NT2/D1 (cell line): ENCODE measurements around the gene CTNNA2.
"Not testable (repeated sequence)": the region's sequence is repeated elsewhere in the genome, so short reads cannot be mapped to it uniquely, and the experiment has no call there.

Experiments
- DNase-seq: peaks from one replicate; pipeline ENCODE4 v3.0.0-alpha.2; 2011; ENCODE audit warnings: low read depth, low spot score
- H3K27me3 ChIP-seq: 2 replicates; pipeline ENCODE4 v1.6.0; 2011; ENCODE audit warnings: mild to moderate bottlenecking; ENCODE audit not compliant: insufficient read length, insufficient read depth
- H3K36me3 ChIP-seq: 2 replicates; pipeline ENCODE4 v1.6.1; 2011; ENCODE audit warnings: mild to moderate bottlenecking, low read length, mixed read lengths; ENCODE audit not compliant: insufficient read depth, insufficient read length
- H3K4me1 ChIP-seq: 2 replicates; pipeline ENCODE4 v1.5.1; 2011; ENCODE audit not compliant: insufficient read depth, insufficient read length
- H3K4me3 ChIP-seq: 2 replicates; pipeline ENCODE4 v1.5.1; 2011; ENCODE audit warnings: low read depth; ENCODE audit not compliant: insufficient read length
- H3K9ac ChIP-seq: 2 replicates; pipeline ENCODE4 v1.6.0; 2011; ENCODE audit warnings: low read depth; ENCODE audit not compliant: insufficient read length
- H3K9me3 ChIP-seq: 2 replicates; pipeline ENCODE4 v1.5.1; 2011; ENCODE audit warnings: mild to moderate bottlenecking, low read length; ENCODE audit not compliant: insufficient read depth
- SUZ12 ChIP-seq: IDR thresholded peaks from 2 replicates; pipeline ENCODE4 v1.6.1; 2011; ENCODE audit not compliant: insufficient read length, insufficient read depth; ENCODE audit errors: extremely low read depth
- YY1 ChIP-seq: IDR thresholded peaks from 2 replicates; pipeline ENCODE4 v1.6.1; 2011; ENCODE audit not compliant: insufficient read length, insufficient read depth
- ZNF274 ChIP-seq: IDR thresholded peaks from 2 replicates; pipeline ENCODE4 v1.6.1; 2011; ENCODE audit warnings: mild to moderate bottlenecking, low read depth, low read length

The CTNNA2 gene

DNA sequence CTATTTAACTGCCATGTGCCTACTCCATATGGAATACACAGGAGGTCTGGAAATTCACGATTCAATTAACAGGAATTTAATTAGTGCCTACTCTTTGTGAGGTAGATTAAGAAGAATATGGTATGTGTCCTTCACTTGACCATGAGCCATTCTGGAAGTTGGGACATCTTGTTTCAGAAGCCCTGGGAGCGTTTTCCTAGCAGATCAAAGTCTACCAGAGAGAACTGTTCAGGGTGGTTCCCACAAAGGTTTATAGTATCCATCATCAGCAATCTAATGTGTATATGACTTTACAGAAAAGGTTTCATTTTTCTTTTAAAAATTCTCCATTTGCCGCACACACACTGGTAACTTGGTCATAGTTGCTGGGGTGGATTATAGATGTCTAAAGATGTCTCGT, 632.6 kb downstream of the CTNNA2 start:
- no peaks in the 10 kb centered on the region for H3K4me1 ChIP-seq
- DNase-seq, result no peak
- H3K27me3 ChIP-seq, result no peaks in the 10 kb centered on the region
- no peaks in the 10 kb centered on the region for H3K9me3 ChIP-seq
- H3K4me3 ChIP-seq, result no peak overlapping the region
- no peaks in the 10 kb centered on the region for H3K36me3 ChIP-seq
- no peak overlapping the region for H3K9ac ChIP-seq
- TF ChIP-seq SUZ12 (no peak), ZNF274 (no peak), YY1 (no peak)

DNA sequence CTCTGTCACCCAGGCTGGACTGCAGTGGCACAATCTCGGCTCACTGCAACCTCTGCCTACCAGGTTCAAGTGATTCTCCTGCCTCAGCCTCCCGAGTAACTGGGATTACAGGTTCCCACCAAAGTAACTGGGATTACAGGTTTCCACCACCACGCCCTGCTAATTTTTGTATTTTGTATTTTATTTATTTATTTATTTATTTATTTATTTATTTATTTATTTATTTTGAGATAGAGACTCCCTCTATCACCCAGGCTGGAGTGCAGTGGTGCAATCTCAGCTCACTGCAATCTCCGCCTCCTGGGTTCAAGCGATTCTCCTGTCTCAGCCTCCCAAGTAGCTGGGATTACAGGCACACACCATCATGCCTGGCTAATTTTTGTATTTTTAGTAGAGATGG, 633.9 kb downstream of the CTNNA2 start:
- not testable (repeated sequence) for H3K36me3 ChIP-seq, H3K27me3 ChIP-seq, H3K9me3 ChIP-seq, H3K4me1 ChIP-seq, DNase-seq, H3K9ac ChIP-seq, H3K4me3 ChIP-seq

DNA sequence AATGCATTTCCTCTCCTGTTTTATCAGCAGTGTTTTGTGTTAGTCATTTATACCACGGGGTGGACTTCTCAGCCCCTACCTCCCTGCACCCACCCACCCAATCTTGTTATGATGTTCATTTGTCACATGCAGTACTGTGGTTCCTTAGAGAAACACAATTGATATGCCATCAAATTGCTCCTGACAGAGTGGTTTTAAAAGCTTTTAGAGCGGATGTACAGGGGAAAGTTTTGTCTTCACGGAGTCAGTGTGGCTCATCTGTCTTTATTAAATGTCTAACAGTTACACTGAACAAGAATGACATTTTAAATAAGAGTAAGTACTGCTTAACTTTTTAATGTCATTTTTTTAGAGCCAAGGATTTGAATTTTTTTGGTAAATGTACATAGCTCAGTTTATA, 634.8 kb downstream of the CTNNA2 start:
- TF ChIP-seq ZNF274 (no peak), SUZ12 (no peak), YY1 (no peak)
- no peaks in the 10 kb centered on the region for H3K27me3 ChIP-seq
- H3K9me3 ChIP-seq, result no peaks in the 10 kb centered on the region
- no peaks in the 10 kb centered on the region for H3K4me1 ChIP-seq
- no peaks in the 10 kb centered on the region for H3K36me3 ChIP-seq
- H3K9ac ChIP-seq, result no peak overlapping the region
- no peak overlapping the region for H3K4me3 ChIP-seq
- DNase-seq, result no peak

DNA sequence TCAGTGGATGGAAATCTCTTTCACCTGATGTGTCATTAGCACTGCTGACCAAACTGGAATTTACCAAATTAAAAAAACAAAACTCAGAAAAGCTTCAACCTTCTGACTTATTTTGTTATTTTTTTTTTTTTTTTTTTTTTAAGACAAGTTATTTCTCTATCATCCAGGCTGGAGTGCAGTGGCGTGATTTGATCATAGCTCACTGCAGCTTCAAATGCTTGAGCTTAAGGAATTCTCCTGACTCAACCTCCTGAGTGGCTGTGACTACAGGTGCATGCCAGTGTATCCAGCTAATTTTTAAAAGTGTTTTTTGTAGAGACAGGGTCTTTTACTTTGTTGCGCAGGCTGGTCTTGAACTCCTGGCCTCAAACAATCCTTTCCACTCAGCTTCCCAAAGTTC, 636.1 kb downstream of the CTNNA2 start:
- TF ChIP-seq YY1 (no peak), ZNF274 (no peak)
- H3K9me3 ChIP-seq, result no peaks in the 10 kb centered on the region
- H3K36me3 ChIP-seq, result no peaks in the 10 kb centered on the region
- no peaks in the 10 kb centered on the region for H3K27me3 ChIP-seq
- no peak overlapping the region for H3K4me3 ChIP-seq
- DNase-seq, result no peak
- no peak overlapping the region for H3K9ac ChIP-seq
- no peaks in the 10 kb centered on the region for H3K4me1 ChIP-seq

DNA sequence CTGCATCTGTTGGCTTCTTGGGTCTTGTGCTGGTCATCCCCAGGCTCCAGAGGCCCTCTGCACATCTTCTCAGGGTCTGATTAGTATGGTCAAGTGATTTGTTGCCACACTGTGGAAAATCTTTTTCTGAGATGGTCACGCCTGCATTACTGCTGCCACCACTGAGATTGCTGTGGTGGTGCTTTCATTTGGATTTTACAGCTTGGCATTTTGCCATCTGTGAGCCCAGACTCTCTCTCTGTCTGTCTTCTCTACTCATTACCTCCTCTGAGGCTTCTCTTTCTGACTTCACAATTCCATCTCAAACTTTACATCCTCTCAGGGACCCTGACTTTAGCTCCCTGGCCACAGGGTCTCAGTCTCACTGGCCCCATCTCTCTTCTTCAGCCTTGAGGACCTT, 637.1 kb downstream of the CTNNA2 start:
- Histone ChIP-seq H3K9me3 (no peaks in the 10 kb centered on the region), H3K4me3 (no peak overlapping the region), H3K9ac (no peak overlapping the region), H3K27me3 (no peaks in the 10 kb centered on the region), H3K4me1 (no peaks in the 10 kb centered on the region), H3K36me3 (no peaks in the 10 kb centered on the region)
- TF ChIP-seq YY1, result no peak
- TF ChIP-seq ZNF274, result no peak
- TF ChIP-seq SUZ12, result no peak
- DNase-seq, result no peak

DNA sequence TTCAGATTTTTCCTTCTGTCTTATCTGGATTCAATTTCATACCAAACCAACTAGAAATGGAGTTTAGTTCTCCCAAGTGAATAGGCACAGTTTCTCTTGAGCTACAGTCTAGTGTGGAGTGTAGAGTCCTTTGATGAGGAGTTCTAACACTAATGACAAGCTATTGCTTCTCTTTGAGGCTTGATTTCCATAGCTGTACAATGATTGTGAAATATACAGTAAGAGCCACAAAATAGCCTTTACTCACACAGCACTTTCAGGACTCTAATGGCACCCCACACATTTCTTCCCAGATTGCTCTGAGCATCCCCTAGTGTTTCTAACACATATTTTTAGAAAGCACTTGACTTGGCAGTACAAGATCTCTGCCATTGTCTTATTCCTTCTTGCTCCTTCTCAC, 638.4 kb downstream of the CTNNA2 start:
- no peak overlapping the region for H3K4me3 ChIP-seq
- DNase-seq, result no peak
- no peaks in the 10 kb centered on the region for H3K36me3 ChIP-seq
- no peak overlapping the region for H3K9ac ChIP-seq
- TF ChIP-seq SUZ12, result no peak
- TF ChIP-seq YY1, result no peak
- no peak for TF ChIP-seq ZNF274
- H3K4me1 ChIP-seq, result no peaks in the 10 kb centered on the region
- H3K9me3 ChIP-seq, result no peaks in the 10 kb centered on the region
- H3K27me3 ChIP-seq, result no peaks in the 10 kb centered on the region

DNA sequence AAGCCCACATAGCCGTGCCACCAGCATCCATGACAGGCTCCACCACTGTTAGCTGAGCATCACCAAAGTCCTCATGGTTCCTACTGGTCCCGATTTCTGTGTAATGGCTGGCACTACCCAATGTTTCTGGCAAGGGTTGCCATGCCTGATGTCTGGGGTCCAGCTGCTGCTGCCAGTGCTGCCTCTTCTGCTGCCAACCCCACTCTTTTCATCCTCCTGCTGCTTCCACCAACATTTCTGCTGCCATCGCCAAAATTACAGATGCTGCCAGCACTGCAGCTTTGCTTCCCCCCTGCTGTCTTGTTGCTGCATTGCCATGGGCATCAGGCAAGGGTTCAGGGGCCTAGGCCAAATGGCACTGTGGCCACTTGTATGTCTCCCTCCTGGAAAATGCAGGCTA, 638.8 kb downstream of the CTNNA2 start:
- H3K4me1 ChIP-seq, result no peaks in the 10 kb centered on the region
- H3K36me3 ChIP-seq, result no peaks in the 10 kb centered on the region
- H3K27me3 ChIP-seq, result no peaks in the 10 kb centered on the region
- H3K9ac ChIP-seq, result no peak overlapping the region
- H3K9me3 ChIP-seq, result no peaks in the 10 kb centered on the region
- TF ChIP-seq YY1 (no peak), ZNF274 (no peak), SUZ12 (no peak)
- no peak for DNase-seq
- H3K4me3 ChIP-seq, result no peak overlapping the region

DNA sequence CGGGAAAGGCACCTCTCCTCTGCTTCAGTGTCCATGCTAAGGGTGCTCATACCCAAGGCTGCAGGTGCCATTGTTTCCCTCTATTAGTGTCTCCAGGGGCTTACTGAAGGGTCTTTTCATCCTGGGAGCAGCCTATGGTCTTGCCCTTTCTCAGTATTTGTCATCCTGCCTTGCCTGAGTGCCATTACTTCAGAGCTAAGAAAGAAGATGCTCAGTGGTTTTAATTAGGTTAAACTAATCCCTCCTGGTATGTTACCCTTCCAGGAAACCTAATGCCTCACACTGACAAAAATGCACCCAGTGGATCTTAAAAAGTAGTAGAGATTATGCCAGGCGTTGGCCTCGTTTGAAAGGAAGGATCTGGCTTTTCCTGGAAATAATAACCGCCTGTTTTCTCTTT, 640.3 kb downstream of the CTNNA2 start:
- no peaks in the 10 kb centered on the region for H3K27me3 ChIP-seq
- no peak for DNase-seq
- no peak overlapping the region for H3K9ac ChIP-seq
- TF ChIP-seq YY1 (no peak), ZNF274 (no peak), SUZ12 (no peak)
- no peaks in the 10 kb centered on the region for H3K9me3 ChIP-seq
- no peak overlapping the region for H3K4me3 ChIP-seq
- no peaks in the 10 kb centered on the region for H3K4me1 ChIP-seq
- H3K36me3 ChIP-seq, result no peaks in the 10 kb centered on the region
